ENCODE data around the gene MMP24.

GRCh38 chr20:35303382-35303734 is 76.9 kb downstream of the MMP24 start:
- TF ChIP-seq POLR2A (IDR thresholded peaks at IDR 0.05): no peak
- TF ChIP-seq EP300 (IDR thresholded peaks at IDR 0.05): no peak

All from tibial nerve (tissue), 3 donors.